C4-2B (cell line): ENCODE data around the gene C11orf71.

Source experiments
- ZFX ChIP-seq: fragments of 450-650 bp; IDR thresholded peaks from 2 replicates; pipeline ENCODE4 v1.6.1; 2017
- TF ChIP-seq, protein P1 (sequence below): fragments of 450-650 bp; conservative IDR thresholded peaks from 2 replicates; pipeline ENCODE4 v1.5.1; 2017; ENCODE audit warnings: mild to moderate bottlenecking

DNA sequence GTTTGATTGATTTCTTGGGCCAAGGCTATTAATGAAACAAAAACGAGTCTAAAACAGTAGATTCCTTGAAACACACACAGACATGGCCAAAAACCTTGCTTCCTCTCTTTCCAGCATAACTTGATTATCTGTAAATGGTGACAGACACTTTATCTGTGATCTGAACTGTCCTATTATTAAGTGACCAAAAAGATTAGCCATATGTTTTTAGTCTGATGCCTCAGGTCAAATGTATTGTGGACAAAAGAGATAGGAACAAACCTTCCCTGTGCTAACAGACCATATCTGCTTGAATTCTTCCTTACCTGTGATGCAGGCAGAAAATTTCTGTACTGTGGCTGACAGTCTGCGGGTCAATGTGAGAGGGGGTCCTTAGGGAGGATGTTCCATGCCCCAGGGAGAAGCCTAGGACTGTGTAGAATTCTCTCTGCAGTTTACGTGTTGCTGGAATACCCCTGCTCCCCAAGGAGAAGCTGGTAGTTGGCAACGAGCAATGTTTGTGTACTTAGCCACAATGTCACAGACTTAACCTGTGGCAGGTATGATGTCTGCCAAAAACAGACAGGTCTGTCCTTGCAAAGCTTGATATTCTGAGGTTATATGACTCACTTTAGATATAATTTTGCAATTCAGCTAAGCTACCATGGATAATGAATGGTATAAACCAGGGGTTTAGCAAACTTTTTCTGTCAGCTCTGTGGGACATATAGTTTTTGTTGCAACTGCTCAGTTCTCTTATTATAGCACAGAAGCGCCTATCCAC, 31.2 kb downstream of the C11orf71 start:
- TF ChIP-seq, protein P1, sequence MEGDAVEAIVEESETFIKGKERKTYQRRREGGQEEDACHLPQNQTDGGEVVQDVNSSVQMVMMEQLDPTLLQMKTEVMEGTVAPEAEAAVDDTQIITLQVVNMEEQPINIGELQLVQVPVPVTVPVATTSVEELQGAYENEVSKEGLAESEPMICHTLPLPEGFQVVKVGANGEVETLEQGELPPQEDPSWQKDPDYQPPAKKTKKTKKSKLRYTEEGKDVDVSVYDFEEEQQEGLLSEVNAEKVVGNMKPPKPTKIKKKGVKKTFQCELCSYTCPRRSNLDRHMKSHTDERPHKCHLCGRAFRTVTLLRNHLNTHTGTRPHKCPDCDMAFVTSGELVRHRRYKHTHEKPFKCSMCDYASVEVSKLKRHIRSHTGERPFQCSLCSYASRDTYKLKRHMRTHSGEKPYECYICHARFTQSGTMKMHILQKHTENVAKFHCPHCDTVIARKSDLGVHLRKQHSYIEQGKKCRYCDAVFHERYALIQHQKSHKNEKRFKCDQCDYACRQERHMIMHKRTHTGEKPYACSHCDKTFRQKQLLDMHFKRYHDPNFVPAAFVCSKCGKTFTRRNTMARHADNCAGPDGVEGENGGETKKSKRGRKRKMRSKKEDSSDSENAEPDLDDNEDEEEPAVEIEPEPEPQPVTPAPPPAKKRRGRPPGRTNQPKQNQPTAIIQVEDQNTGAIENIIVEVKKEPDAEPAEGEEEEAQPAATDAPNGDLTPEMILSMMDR = no peak
- no peak for TF ChIP-seq ZFX
